Tibial artery (tissue), 4 donors: Measurements from ENCODE around the gene KLHL29.

Source experiments
- DNase-seq, 2 donors: peaks; one replicate each; pipeline ENCODE4 v3.0.0-alpha.2; 2019
- H3K27ac ChIP-seq, 2 donors: fragments of 200-600 bp; sonication (generic) in 1 of 2; 1 replicate in 1 of 2; 2 replicates in 1 of 2; pipeline ENCODE4 v1.5.1; 2018 to 2019; ENCODE audit warnings: mild to moderate bottlenecking in 1 of 2
- H3K27me3 ChIP-seq, 2 donors: fragments of 200-600 bp; sonication (generic) in 1 of 2; one replicate each; pipeline versions ENCODE4 v1.5.1 to v1.6.0; 2016 to 2019
- H3K36me3 ChIP-seq, 3 donors: fragments of 200-600 bp; sonication (generic) in 2 of 3; one replicate each; pipeline ENCODE4 v1.5.1; 2016 to 2019; ENCODE audit warnings: mild to moderate bottlenecking in 2 of 3
- H3K4me1 ChIP-seq, 4 donors: fragments of 200-600 bp; sonication (generic) in 2 of 4; 1 replicate in 3 of 4; 2 replicates in 1 of 4; pipeline ENCODE4 v1.5.1; 2016 to 2019
- H3K4me3 ChIP-seq, 2 donors: fragments of 200-600 bp; sonication (generic) in 1 of 2; 1 replicate in 1 of 2; 2 replicates in 1 of 2; pipeline ENCODE4 v1.5.1; 2018 to 2019; ENCODE audit warnings: mild to moderate bottlenecking in 2 of 2
- H3K9me3 ChIP-seq, 3 donors: fragments of 200-600 bp; sonication (generic) in 1 of 3; one replicate each; pipeline ENCODE4 v1.5.1; 2016 to 2019
- intact Hi-C: fragments of 100-400 bp; cut with DNase I; formaldehyde crosslinking; loops from one replicate; pipeline ENCODE4 v1.15.0; 2023; ENCODE audit warnings: low total_unique reads
- TF ChIP-seq, protein P1 (sequence below), 2 experiments: fragments of 200-600 bp in 1 of 2; fragments of 450-650 bp in 1 of 2; IDR thresholded peaks; one replicate each; pipeline ENCODE4 v1.5.1; 2017 to 2019; ENCODE audit warnings: antibody characterized with exemption in 2 of 2, mild to moderate bottlenecking in 1 of 2, moderate library complexity in 1 of 2

KLHL29 gene

DNA sequence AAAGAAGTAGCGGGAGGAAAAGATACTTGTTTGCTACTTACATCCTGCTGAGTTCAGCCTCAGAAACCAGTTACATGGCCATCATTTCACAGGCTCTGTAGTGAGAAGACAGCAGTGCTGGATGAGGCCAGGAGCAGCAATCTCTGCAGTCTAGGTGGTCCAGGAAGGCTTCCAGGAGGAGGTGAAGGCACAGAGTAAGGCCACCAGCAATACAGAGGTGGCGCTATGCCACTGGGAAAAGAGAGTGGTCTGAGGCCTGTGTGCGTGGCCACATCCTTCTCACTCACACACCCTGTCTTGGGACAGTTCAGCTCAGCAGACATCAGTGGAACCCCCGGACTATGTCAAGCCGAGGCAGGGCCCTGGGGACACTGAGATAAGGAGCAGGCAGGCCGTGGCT, 162.7 kb downstream of the KLHL29 start:
- H3K36me3 ChIP-seq = no peaks in the 10 kb centered on the region
- no peak overlapping the region for H3K27ac ChIP-seq
- DNase-seq = no peak
- H3K4me3 ChIP-seq = no peak overlapping the region
- no peaks in the 10 kb centered on the region for H3K27me3 ChIP-seq
- peaks cover 0 to 53% (median 33%) of the 10 kb centered on the region in 4 donors for H3K4me1 ChIP-seq
- TF ChIP-seq, protein P1, sequence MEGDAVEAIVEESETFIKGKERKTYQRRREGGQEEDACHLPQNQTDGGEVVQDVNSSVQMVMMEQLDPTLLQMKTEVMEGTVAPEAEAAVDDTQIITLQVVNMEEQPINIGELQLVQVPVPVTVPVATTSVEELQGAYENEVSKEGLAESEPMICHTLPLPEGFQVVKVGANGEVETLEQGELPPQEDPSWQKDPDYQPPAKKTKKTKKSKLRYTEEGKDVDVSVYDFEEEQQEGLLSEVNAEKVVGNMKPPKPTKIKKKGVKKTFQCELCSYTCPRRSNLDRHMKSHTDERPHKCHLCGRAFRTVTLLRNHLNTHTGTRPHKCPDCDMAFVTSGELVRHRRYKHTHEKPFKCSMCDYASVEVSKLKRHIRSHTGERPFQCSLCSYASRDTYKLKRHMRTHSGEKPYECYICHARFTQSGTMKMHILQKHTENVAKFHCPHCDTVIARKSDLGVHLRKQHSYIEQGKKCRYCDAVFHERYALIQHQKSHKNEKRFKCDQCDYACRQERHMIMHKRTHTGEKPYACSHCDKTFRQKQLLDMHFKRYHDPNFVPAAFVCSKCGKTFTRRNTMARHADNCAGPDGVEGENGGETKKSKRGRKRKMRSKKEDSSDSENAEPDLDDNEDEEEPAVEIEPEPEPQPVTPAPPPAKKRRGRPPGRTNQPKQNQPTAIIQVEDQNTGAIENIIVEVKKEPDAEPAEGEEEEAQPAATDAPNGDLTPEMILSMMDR (IDR thresholded peaks at IDR 0.05) = no peak
- no peaks in the 10 kb centered on the region for H3K9me3 ChIP-seq
- intact Hi-C loops = no loop called here

DNA sequence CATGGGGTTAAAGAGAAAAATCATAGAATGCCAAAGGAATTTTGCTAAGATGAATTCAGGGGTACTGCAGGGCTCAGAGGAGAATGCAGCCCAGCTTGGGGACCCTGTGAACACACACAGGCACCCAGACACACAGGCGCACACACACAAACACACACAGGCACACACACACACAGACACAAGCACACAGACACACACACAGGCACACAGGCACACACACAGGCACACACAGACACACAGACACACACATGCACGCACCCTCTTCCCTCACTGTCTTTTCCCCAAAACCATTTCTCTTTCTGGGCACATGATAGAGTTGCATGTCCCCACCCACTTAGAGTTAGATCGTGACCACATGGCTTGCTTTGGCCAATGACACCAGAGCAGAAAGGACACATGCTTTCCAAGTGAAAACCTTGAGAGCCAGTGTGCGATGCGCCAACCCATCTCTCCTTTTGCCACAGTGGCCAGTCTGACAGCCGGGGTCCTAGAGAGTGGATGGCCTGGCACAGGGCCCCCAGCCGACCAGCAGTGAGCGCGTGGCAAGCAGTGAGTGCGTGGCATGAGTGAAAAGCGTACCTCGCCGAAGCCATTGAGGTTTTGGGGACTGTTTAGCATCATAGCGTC, 163.3 kb downstream of the KLHL29 start:
- Histone ChIP-seq H3K4me3 (no peak overlapping the region), H3K27ac (no peak overlapping the region), H3K4me1 (peaks cover 0 to 58% (median 39%) of the 10 kb centered on the region in 4 donors), H3K9me3 (no peaks in the 10 kb centered on the region), H3K36me3 (no peaks in the 10 kb centered on the region), H3K27me3 (no peaks in the 10 kb centered on the region)
- intact Hi-C loops = no loop called here
- TF ChIP-seq, protein P1 (IDR thresholded peaks at IDR 0.05) = no peak
- no peak for DNase-seq

DNA sequence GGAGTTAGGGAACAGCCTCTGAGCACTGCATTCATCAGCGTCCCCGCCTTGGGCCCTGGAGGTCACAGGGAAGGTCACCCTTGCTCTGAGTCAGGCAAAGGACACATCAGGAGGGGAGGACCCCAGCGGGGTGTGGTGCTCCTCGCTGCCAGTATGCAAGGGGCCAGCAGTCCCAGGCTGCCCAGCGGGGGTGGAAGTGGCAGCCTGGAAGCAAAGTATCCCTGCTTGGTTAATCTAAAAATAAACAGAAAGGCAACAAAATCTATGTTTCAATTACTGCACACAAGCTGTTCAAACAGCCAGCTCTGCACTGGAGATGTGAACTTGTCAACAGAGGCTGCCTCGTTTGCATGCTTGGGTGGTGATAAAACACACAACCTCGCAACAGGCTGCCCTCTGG, 164.1 kb downstream of the KLHL29 start:
- Histone ChIP-seq H3K36me3 (no peaks in the 10 kb centered on the region), H3K9me3 (no peaks in the 10 kb centered on the region), H3K4me1 (peaks cover 0 to 66% (median 47%) of the 10 kb centered on the region in 4 donors), H3K27ac (peak overlapping the region in 1 of 2 donors; percentile 30), H3K4me3 (no peak overlapping the region), H3K27me3 (no peaks in the 10 kb centered on the region)
- intact Hi-C loops = no loop called here
- DNase-seq = no peak
- TF ChIP-seq, protein P1 (IDR thresholded peaks at IDR 0.05) = no peak

DNA sequence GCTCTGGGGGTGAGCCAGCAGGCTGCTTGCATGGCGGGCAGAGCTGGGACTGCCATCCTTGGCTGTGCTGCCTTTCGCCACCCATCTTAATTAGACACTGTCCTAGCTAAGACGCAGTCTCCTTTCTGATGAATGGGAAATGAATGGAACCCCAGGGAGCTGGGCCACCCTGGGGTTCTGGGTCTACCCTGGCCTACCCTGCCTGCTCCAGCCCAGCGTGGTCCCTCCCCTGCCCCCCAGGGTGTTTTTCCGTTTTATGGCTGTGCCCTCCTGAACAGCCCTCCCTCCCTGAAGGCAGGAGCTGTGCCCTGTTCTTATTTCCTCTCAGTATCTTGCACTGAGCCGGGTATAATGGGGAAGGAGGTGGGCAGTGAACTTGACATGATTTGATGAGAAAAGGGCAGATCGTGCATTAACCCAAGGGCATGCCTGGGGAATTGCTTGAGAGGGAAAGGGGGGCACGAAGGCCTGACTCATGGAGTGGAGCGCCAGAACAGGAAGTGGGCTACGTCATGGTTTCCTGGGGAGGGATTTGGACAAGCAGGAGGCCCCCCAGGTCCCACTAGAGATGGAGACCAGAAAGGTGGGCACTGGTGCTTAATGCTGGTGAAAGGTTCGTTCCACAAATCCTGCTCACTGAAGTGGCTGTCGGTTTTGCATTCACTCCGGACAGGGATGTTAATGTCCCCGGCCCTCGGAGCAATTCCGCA, 165.0 kb downstream of the KLHL29 start:
- intact Hi-C loops = no loop called here
- Histone ChIP-seq H3K9me3 (no peaks in the 10 kb centered on the region), H3K4me1 (peaks cover 0 to 70% (median 55%) of the 10 kb centered on the region in 4 donors), H3K27ac (peak overlapping the region in 1 of 2 donors; percentile 30), H3K27me3 (no peaks in the 10 kb centered on the region), H3K36me3 (no peaks in the 10 kb centered on the region), H3K4me3 (no peak overlapping the region)
- no peak for DNase-seq
- TF ChIP-seq, protein P1 (IDR thresholded peaks at IDR 0.05) = no peak

DNA sequence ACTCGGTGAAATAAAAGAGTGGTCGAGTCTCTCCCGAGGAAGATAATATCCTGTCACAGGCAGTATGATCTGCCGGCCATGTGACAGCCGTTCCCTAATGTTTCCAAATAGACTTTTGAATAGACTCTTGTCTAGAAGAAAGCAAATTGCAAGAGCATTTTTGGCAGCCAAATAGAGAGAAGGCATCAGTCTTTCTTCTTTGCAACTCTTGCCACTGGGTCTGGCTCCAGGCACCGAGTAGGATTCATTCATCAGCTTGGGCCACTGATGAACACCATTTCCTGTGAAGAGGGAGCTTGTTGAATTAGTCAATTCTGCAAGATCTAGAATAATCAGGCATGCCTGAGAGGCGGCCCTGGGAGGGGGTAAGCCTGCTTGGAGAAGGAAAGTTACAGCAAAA, 165.6 kb downstream of the KLHL29 start:
- Histone ChIP-seq H3K27me3 (no peaks in the 10 kb centered on the region), H3K4me1 (peaks cover 0 to 70% (median 52%) of the 10 kb centered on the region in 4 donors), H3K9me3 (no peaks in the 10 kb centered on the region), H3K36me3 (no peaks in the 10 kb centered on the region), H3K27ac (no peak overlapping the region), H3K4me3 (no peak overlapping the region)
- peak in 1 of 2 donors; percentile 45 for DNase-seq
- intact Hi-C loops = no loop called here
- TF ChIP-seq, protein P1 (IDR thresholded peaks at IDR 0.05) = no peak
